Measurements from ENCODE around the gene MCM9.
"Not testable (repeated sequence)": the region's sequence is repeated elsewhere in the genome, so short reads cannot be mapped to it uniquely, and the experiment has no call there.

MCM9 gene

GRCh38 chr6:118810420-118811027 is 124.4 kb downstream of the MCM9 start:
- peak; percentile 32 for DNase-seq (ENCODE audit: extremely low spot score, insufficient read length, low read depth)
- peak; percentile 66 for FAIRE-seq

- DNase-seq (ENCODE audit: extremely low spot score, insufficient read length, low read depth) (no peak), FAIRE-seq (peak; percentile 53)
These were observed 125.9 kb downstream of the MCM9 start for GRCh38 chr6:118808793-118809638.

- FAIRE-seq = no peak
- no peak for DNase-seq (ENCODE audit: extremely low spot score, insufficient read length, low read depth)
These were observed 130.9 kb downstream of the MCM9 start for GRCh38 chr6:118804091-118804490.

- no peak for FAIRE-seq
- DNase-seq (ENCODE audit: extremely low spot score, insufficient read length, low read depth) = no peak
These were observed 133.7 kb downstream of the MCM9 start for GRCh38 chr6:118801257-118801656.

GRCh38 chr6:118800394-118801071 is 134.4 kb downstream of the MCM9 start:
- FAIRE-seq (peak; percentile 94), DNase-seq (ENCODE audit: extremely low spot score, insufficient read length, low read depth) (peak; percentile 60)

- no peak for FAIRE-seq
- no peak for DNase-seq (ENCODE audit: extremely low spot score, insufficient read length, low read depth)
These were observed 135.1 kb downstream of the MCM9 start for GRCh38 chr6:118799826-118800225.

GRCh38 chr6:118796548-118796947 is 138.4 kb downstream of the MCM9 start:
- not testable (repeated sequence) for FAIRE-seq

GRCh38 chr6:118791499-118791898 is 143.5 kb downstream of the MCM9 start:
- FAIRE-seq (no peak), DNase-seq (ENCODE audit: extremely low spot score, insufficient read length, low read depth) (no peak)

More at GRCh38 chr6:118796548-118796947, 138.4 kb downstream of the MCM9 start:
- not testable (repeated sequence) for DNase-seq (ENCODE audit: extremely low spot score, insufficient read length, low read depth)

- no peak for DNase-seq (ENCODE audit: extremely low spot score, insufficient read length, low read depth)
- no peak for FAIRE-seq
These were observed 145.0 kb downstream of the MCM9 start for GRCh38 chr6:118789954-118790353.

GRCh38 chr6:118789419-118789818 is 145.5 kb downstream of the MCM9 start:
- DNase-seq (ENCODE audit: extremely low spot score, insufficient read length, low read depth) (no peak), FAIRE-seq (no peak)

- no peak for FAIRE-seq
These were observed 146.3 kb downstream of the MCM9 start for GRCh38 chr6:118788702-118789101.

GRCh38 chr6:118787724-118788423 is 147.1 kb downstream of the MCM9 start:
- no peak for FAIRE-seq

More at GRCh38 chr6:118788702-118789101, 146.3 kb downstream of the MCM9 start:
- DNase-seq (ENCODE audit: extremely low spot score, insufficient read length, low read depth) = no peak

GRCh38 chr6:118786596-118787453 is 148.1 kb downstream of the MCM9 start:
- DNase-seq (ENCODE audit: extremely low spot score, insufficient read length, low read depth) (no peak), FAIRE-seq (no peak)

More at GRCh38 chr6:118787724-118788423, 147.1 kb downstream of the MCM9 start:
- no peak for DNase-seq (ENCODE audit: extremely low spot score, insufficient read length, low read depth)

GRCh38 chr6:118785601-118786000 is 149.4 kb downstream of the MCM9 start:
- DNase-seq (ENCODE audit: extremely low spot score, insufficient read length, low read depth) = no peak
- FAIRE-seq = no peak

GRCh38 chr6:118784641-118785164 is 150.3 kb downstream of the MCM9 start:
- FAIRE-seq (no peak), DNase-seq (ENCODE audit: extremely low spot score, insufficient read length, low read depth) (no peak)

- FAIRE-seq (no peak), DNase-seq (ENCODE audit: extremely low spot score, insufficient read length, low read depth) (no peak)
These were observed 150.9 kb downstream of the MCM9 start for GRCh38 chr6:118783931-118784550.

GRCh38 chr6:118782651-118783050 is 152.3 kb downstream of the MCM9 start:
- FAIRE-seq = no peak
- no peak for DNase-seq (ENCODE audit: extremely low spot score, insufficient read length, low read depth)

- FAIRE-seq = no peak
- DNase-seq (ENCODE audit: extremely low spot score, insufficient read length, low read depth) = no peak
These were observed 153.1 kb downstream of the MCM9 start for GRCh38 chr6:118781897-118782296.

GRCh38 chr6:118780668-118781067 is 154.3 kb downstream of the MCM9 start:
- no peak for FAIRE-seq
- no peak for DNase-seq (ENCODE audit: extremely low spot score, insufficient read length, low read depth)

All from GM18507 (cell line).